Activated gamma-delta T cell treated with Interleukin-2 at 50 U/mL for 16 hours (primary cell): ENCODE results near the gene SLC17A5.
"Not testable (repeated sequence)": the region's sequence is repeated elsewhere in the genome, so short reads cannot be mapped to it uniquely, and the experiment has no call there.

Experiments used
- DNase-seq: peaks from one replicate; pipeline ENCODE4 v3.0.0-alpha.2; 2020

Gene SLC17A5

DNA sequence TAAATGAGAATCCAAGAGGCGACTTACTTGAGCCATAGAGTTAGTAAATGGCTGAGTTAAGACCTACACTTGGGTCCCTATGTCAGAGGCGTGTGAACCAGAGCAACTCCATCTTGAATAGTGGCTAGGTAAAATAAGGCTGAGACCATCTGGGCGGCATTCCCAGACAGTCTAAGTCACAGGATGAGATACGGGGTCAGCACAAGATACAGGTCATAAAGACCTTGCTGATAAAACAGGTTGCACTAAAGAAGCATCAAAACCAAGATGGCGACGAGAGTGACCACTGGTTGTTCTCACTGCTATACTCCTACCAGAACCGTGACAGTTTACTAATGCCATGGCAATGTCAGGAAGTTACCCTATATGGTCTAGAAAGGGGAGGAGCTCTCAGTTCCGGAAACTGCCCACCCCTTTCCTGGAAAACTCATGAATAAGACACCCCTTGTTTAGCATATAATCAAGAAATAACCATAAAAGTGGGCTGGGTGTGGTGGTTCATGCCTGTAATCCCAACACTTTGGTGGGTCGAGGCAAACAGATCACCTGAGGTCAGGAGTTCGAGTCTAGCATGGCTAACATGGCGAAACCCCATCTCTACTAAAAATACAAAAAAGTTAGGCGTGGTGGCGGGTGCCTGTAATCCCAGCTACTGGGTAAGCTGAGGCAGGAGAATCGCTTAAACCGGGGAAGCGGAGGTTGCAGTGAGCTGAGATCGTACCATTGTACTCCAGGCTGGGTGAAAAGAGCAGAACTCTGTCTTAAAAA is 89.0 kb downstream of the SLC17A5 start:
- DNase-seq, result no peak

DNA sequence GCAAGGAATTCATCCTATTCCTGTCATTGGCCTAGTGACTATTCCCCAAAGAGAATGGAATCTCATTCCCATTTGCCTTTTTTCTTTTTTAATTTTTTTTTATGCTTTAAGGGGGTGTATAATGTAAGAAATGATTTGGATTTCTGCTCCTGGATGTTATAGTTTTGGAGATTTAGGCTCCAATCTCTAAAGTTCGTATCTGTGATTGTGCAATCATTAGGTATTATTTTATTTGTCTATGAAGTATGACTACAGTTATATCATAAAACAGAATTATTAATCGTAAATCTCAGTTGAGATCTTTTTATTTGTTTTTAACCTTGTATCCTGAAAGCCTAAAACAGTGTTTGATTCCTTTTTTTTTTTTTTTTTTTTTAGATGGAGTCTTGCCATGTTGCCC is 91.2 kb downstream of the SLC17A5 start:
- DNase-seq, result no peak

DNA sequence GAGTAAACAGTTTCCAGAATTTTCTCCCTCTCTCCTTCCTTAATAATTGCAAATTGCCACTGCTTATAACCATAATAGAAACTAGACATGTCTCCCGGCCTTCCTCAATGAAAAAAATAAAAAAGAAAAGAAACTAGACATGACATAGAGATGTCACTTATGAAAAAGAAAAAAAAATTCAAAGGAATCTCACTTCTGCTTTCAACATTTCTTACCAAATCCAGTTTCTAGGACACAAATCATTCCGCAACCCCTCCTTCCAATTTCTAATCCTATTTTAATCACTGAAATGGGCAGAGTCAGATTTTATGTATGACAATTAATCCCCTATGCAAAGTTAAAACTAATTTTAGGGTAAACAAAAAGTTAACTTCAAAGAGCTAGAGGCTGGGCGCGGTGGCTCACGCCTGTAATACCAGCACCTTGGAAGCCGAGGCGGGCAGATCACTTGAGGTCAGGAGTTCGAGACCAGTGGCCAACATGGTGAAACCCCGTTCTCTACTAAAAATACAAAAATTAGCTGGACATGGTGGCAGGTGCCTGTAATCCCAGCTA is 92.9 kb downstream of the SLC17A5 start:
- no peak for DNase-seq

DNA sequence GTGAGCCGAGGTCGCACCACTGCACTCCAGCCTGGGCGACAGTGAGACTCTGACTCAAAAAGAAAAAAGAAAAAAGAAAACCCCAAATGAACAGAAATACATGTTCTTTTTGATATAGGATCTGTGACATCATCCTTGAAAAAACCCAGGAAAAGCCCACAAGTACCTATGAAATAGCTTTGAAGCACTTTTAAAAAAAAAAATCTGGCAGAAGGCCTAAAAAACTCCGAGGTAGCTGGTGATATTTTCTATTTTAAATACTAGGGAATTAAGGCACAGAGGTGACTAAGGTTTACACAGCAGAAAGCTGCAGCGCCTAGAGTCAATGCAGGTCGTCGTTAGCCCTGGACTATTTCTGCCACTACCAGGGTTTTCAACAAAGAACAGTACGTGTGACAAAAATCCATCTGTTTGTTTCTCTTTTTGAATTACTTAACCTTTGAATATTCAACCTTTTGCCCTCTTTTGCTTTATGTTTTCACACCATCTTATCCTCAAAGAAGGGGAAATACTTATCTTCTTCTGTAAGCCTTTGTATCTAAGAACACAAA is 93.5 kb downstream of the SLC17A5 start:
- DNase-seq, result no peak

DNA sequence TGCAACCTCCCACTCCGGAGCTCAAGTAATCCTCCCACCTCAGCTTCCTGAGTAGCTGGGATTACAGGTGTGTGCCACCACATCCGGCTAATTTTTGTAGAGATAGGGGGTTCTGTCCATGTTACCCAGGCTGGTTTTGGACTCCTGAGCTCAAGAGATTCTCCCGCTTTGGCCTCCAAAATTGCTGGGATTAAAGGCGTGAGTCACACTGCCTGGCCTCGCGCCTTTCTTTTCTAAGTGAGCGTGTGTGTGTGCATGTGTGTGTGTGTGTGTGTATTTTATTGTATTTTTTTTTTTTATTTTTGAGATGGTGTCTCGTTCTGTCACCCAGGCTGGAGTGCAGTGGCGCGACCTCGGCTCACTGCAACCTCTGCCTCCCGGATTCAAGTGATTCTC is 94.4 kb downstream of the SLC17A5 start:
- DNase-seq, result not testable (repeated sequence)

DNA sequence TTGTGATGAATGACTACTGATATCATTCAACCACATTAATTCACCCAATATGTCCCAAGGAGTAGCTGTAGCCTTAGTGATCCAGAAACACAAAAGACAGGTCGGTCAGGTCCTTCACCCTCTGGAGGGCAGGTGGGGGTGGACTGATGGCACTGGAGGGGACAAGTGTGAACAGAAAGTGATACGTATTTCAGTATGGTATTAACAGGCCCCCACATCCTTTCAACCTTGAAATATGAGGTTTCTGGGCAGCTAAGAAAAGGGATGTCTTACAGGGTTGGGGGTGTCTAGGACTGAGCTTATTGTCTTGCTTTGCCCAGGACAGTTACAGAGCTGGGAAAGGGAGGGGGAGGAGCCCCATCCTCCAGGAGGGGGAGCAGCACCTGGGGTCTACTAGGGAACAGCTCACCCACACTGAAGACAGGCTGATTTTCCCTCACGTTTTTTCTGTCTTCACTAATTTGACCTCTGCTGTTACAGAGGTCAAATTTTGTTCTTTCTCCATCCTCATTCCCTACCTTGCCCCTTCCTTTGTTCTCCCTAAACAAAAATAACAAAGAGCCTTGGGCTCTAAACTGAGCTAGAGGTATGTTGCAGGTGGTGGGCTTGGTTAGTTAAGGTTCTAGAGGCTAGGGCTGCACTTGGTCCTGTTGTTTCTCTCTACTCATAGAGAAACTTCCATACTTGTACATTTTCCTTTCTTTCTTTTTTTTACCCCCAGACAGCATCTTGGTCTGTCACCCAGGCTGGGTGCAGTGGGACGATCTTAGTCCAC is 95.0 kb downstream of the SLC17A5 start:
- DNase-seq, result no peak

DNA sequence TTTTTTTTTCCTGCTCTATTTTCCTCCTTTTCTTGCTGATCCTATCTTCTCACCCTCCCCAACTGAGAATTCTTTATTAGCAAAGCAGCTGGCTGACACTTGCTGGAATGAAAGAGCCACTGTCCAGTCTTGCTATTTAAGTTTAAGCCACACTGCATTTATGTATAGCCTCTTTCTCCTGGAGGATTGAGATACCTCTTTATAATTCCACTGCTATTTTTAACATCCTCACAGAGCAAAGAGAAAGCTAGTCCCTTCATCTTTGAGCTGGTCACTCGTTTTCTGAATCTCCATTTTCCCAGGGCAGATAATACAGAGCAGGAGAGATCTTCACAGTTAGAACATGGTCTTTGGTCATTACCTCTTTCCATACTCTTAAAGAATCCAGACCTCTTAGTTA is 97.0 kb downstream of the SLC17A5 start:
- no peak for DNase-seq

DNA sequence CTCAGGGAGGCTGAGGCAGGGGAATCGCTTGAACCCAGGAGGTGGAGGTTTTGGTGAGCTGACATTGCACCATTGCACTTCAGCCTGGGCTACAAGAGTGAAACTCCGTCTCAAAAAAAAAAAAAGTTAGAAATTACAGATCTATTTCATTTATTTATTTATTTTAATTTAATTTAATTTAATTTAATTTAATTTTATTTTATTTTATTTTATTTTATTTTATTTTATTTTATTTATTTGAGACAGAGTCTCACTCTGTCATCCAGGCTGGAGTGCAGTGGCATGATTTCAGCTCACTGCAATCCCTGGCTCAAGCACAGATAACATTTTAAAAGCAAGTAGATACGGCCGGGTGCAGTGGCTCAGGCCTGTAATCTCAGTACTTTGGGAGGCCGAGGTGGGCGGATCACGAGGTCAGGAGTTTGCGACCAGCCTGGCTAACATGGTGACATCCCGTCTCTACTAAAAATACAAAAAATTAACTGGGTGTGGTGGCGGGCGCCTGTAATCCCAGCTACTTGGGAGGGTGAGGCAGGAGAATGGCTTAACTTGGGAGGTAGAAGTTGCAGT is 98.3 kb downstream of the SLC17A5 start:
- not testable (repeated sequence) for DNase-seq

DNA sequence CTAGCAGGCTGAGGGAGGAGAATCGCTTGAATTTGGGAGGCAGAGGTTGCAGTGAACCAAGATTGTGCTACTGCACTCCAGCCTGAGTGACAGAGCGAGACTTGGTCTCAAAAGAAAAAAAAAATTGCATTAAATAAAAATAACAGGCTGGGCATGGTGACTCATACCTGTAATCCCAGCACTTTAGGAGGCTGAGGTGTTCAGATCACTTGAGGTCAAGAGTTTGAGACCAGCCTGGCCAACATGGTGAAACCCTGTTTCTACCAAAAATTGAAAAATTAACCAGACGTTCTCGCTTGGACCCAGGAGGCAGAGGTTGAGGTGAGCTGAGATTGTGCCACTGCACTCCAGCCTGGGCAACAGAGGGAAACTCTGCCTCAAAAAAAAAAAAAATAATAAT is 102.7 kb downstream of the SLC17A5 start:
- not testable (repeated sequence) for DNase-seq

DNA sequence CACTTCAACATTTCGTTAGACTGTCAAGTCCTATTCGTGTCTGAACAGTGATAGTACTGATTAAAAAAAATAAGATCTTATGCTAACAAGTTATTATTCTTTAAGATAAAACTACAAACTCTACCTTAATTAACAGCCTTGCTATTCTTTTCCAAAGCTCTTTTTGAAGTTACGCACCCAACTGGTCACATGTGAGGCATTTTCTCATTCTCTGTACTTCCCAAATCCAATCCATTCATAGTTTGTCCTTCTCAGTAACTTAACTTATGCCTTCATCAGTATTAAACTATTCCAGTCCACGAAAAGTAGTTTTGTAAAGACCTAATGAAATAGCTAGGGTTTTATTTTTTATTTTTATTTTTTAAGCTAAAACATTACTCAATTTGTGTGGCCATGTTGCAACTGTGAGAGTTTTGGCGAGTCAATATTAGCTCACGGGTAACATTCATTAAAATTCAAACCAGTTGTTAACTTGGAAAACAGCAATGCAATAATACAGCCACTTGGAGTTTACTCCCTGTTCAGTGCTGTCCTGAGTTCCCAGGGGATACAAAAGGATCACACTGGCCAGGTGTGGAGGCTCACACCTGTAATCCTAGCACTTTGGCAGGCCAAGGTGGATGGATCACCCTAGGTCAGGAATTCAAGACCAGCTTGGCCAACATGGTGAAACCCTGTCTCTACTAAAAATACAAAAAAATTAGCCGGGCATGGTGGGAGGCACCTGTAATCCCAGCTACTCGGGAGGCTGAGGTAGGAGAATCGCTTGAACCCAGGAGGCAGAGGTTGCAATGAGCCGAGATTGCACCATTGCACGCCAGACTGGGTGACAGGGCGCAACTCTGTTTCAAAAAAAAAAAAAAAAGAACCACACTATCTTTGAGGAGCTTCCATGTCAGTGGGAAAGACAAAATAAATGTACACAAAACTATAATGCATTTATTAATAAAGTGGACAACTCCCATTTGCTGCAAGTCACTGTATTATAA is 105.0 kb downstream of the SLC17A5 start:
- no peak for DNase-seq

DNA sequence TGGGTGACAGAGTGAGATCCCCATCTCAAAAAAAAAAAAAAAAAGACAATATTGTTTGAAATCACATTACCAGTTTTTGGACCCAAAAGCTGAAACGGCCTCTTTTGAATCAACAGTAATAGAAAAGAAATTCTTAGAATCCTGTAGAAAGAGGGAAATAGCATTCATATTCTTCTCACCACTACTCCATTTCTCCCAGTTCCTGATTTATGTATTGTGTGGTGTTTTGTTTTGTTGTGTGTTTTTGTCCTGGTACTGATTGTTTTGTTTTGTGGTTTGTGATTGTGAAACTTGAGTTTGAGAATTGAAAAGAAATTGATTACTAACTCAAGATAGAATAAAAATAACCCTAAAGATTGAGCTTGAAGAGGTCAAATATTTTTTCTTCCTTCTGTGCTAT is 106.8 kb downstream of the SLC17A5 start:
- no peak for DNase-seq
